ENCODE data around the gene DLGAP1. TPM values are rescaled to one million over a fixed set of nuclear protein-coding genes. Genes with fewer than 3 reads are reported as not detected.

The DLGAP1 gene
- total and polyA plus RNA-seq, 2 experiments from 2014 or later: 17.0 to 48.5 TPM

GRCh38 chr18:3513481-3513880 lies 941.6 kb downstream of the DLGAP1 start (continued):
- TF ChIP-seq ZNF462 (CRISPR knock-in tag; IDR thresholded peaks at IDR 0.05) (no peak), STAT1 (IDR thresholded peaks at IDR 0.05; ENCODE audit: unreplicated experiment) (no peak), CTCF (conservative IDR thresholded peaks at IDR 0.05; ENCODE audit: low read depth in 2 of 2) (no peak), REST (IDR thresholded peaks at IDR 0.05; ENCODE audit: unreplicated experiment) (no peak), ZNF331 (CRISPR knock-in tag; IDR thresholded peaks at IDR 0.05; ENCODE audit: low read depth) (no peak)

Measured in GM23338 (cell line).